HEK293 (cell line): ENCODE data around the gene DHRS3.

Experiments used
- ZNF341 ChIP-seq: fragments of 450-650 bp; formaldehyde crosslinking; IDR thresholded peaks from 2 replicates; pipeline ENCODE4; 2016; ENCODE audit warnings: low read depth, missing biosample characterization, missing genetic modification characterization
- TF ChIP-seq, protein P1 (sequence below): fragments of 450-650 bp; formaldehyde crosslinking; IDR thresholded peaks from 2 replicates; pipeline ENCODE4 v1.5.1; 2016; ENCODE audit warnings: missing biosample characterization, missing genetic modification characterization

GRCh38 chr1:12654657-12655056 is 36.6 kb upstream of the DHRS3 start:
- TF ChIP-seq, protein P1, sequence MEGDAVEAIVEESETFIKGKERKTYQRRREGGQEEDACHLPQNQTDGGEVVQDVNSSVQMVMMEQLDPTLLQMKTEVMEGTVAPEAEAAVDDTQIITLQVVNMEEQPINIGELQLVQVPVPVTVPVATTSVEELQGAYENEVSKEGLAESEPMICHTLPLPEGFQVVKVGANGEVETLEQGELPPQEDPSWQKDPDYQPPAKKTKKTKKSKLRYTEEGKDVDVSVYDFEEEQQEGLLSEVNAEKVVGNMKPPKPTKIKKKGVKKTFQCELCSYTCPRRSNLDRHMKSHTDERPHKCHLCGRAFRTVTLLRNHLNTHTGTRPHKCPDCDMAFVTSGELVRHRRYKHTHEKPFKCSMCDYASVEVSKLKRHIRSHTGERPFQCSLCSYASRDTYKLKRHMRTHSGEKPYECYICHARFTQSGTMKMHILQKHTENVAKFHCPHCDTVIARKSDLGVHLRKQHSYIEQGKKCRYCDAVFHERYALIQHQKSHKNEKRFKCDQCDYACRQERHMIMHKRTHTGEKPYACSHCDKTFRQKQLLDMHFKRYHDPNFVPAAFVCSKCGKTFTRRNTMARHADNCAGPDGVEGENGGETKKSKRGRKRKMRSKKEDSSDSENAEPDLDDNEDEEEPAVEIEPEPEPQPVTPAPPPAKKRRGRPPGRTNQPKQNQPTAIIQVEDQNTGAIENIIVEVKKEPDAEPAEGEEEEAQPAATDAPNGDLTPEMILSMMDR (tag by site-specific recombination) = no peak
- TF ChIP-seq ZNF341 (tag by site-specific recombination) = no peak
